BLaER1 treated with 17β-estradiol and CSF1 and Interleukin-3, amounts not matched to agents 10 nM and 100 nM (cell line): ENCODE data around the gene CD300LF.

Experiments used
- H3K27ac ChIP-seq, 11 experiments: shearing (Covaris generic); formaldehyde crosslinking; 2 replicates each; pipeline ENCODE4 v1.8.1; 2022
- H3K27me3 ChIP-seq, 11 experiments: shearing (Covaris generic); formaldehyde crosslinking; 2 replicates each; pipeline ENCODE4 v1.8.1; 2022
- H3K36me3 ChIP-seq, 11 experiments: shearing (Covaris generic); formaldehyde crosslinking; 2 replicates each; pipeline ENCODE4 v1.8.1; 2022
- H3K4me1 ChIP-seq, 10 experiments: shearing (Covaris generic); formaldehyde crosslinking; 2 replicates each; pipeline ENCODE4 v1.8.1; 2022
- H3K4me2 ChIP-seq, 11 experiments: shearing (Covaris generic); formaldehyde crosslinking; 2 replicates each; pipeline ENCODE4 v1.8.1; 2022
- H3K4me3 ChIP-seq, 10 experiments: shearing (Covaris generic); formaldehyde crosslinking; 2 replicates each; pipeline ENCODE4 v1.8.1; 2022
- H3K9ac ChIP-seq, 11 experiments: shearing (Covaris generic); formaldehyde crosslinking; 2 replicates each; pipeline ENCODE4 v1.8.1; 2022
- H3K9me3 ChIP-seq, 11 experiments: shearing (Covaris generic); formaldehyde crosslinking; replicated peaks in 1 of 11; 2 replicates each; pipeline ENCODE4 v1.8.1; 2022
- H4K20me1 ChIP-seq, 11 experiments: shearing (Covaris generic); formaldehyde crosslinking; 2 replicates each; pipeline ENCODE4 v1.8.1; 2022
- Cebpa-rat ChIP-seq, 11 experiments: shearing (Covaris generic); IDR thresholded peaks; 2 replicates each; pipeline ENCODE4 v1.8.1; 2022

CD300LF gene

GRCh38 chr17:74677558-74678466 is 34.9 kb downstream of the CD300LF start:
- H4K20me1 ChIP-seq: no peaks in the 10 kb centered on the region
- peaks cover 14 to 69% (median 34%) of the 10 kb centered on the region in 10 experiments for H3K4me1 ChIP-seq
- peak overlapping the region in 7 of 11 experiments; percentile 14 to 60 (median 27); a peak in 11 of 22 replicates for H3K27ac ChIP-seq
- no peaks in the 10 kb centered on the region for H3K36me3 ChIP-seq
- no peak for TF ChIP-seq Cebpa-rat (IDR thresholded peaks at IDR 0.05)
- H3K4me2 ChIP-seq: peak overlapping the region; percentile 59 to 91 (median 70)
- H3K4me3 ChIP-seq: 0 out of 20 replicates have a peak overlapping the region, but pooled peaks of 1 of the 10 experiments have one; percentile 3
- no peaks in the 10 kb centered on the region for H3K27me3 ChIP-seq
- H3K9me3 ChIP-seq: no peaks in the 10 kb centered on the region
- peak overlapping the region in 5 of 11 experiments; percentile 0 to 54 (median 19); a peak in 8 of 22 replicates for H3K9ac ChIP-seq

GRCh38 chr17:74671031-74671771 is 41.5 kb downstream of the CD300LF start:
- Histone ChIP-seq H3K4me3 (no peak overlapping the region), H3K9ac (no peak overlapping the region), H3K9me3 (peaks cover 0 to 14% (median 0%) of the 10 kb centered on the region in 11 experiments; a peak in 3 of 22 replicates), H3K4me2 (no peak overlapping the region), H3K27me3 (peaks cover 0 to 26% (median 17%) of the 10 kb centered on the region in 11 experiments; a peak in 12 of 22 replicates), H3K4me1 (peaks cover 0 to 3% (median 0%) of the 10 kb centered on the region in 10 experiments; a peak in 3 of 20 replicates), H3K36me3 (no peaks in the 10 kb centered on the region), H4K20me1 (no peaks in the 10 kb centered on the region; a peak in 1 of 22 replicates), H3K27ac (no peak overlapping the region)
- no peak for TF ChIP-seq Cebpa-rat (IDR thresholded peaks at IDR 0.05)

DNA sequence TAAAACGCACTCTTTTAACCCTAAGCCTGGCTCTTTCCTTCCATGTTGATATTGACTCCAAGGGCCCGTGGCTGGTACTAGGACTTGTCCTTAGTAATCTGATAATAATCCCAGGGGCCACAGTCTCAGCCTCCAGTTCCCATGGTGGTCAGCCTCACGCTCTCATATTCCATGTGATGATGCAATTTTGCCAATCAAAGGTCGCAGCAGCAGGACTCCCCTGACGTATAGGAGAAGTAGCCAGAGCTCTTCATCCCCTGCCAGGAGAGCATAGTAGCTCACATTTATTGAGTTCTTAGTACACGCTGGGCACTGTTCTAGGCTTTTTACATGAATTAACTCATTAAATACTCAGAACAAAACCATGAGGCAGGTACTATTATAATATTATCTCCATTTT is 42.4 kb downstream of the CD300LF start:
- Histone ChIP-seq H3K27me3 (peaks cover 0 to 26% (median 17%) of the 10 kb centered on the region in 11 experiments; a peak in 12 of 22 replicates), H3K4me3 (no peak overlapping the region), H3K27ac (no peak overlapping the region), H4K20me1 (no peaks in the 10 kb centered on the region; a peak in 1 of 22 replicates), H3K4me1 (no peaks in the 10 kb centered on the region), H3K9ac (no peak overlapping the region), H3K4me2 (no peak overlapping the region), H3K36me3 (no peaks in the 10 kb centered on the region), H3K9me3 (peaks cover 0 to 15% (median 0%) of the 10 kb centered on the region in 11 experiments; a peak in 3 of 22 replicates)
- TF ChIP-seq Cebpa-rat (IDR thresholded peaks at IDR 0.05): no peak

DNA sequence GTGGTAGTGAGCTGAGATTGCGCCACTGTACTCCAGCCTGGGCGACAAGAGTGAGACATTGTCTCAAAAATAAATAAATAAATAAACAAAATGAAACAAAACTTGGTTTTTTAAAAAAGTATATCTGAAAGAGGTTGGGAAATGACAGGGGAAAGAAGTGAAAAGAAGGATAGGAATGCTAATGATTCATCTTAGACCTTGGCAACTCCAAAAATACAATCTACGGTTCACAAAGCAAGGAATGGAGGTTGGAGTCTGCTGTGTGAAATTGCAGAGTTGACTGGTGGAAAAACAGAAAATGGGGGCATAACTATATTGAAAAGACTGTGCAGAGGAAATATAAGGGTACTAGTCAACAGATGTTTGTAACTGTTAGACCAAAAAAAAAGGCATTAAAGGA is 49.2 kb downstream of the CD300LF start:
- no peak overlapping the region for H3K9ac ChIP-seq
- H3K9me3 ChIP-seq: peaks cover 0 to 12% (median 0%) of the 10 kb centered on the region in 11 experiments; a peak in 3 of 22 replicates
- H3K36me3 ChIP-seq: no peaks in the 10 kb centered on the region
- H3K27ac ChIP-seq: no peak overlapping the region
- no peak overlapping the region for H3K4me3 ChIP-seq
- no peaks in the 10 kb centered on the region for H4K20me1 ChIP-seq
- peak overlapping the region in 9 of 11 experiments; percentile 2 to 55 (median 26); a peak in 8 of 22 replicates for H3K4me2 ChIP-seq
- H3K4me1 ChIP-seq: peaks cover 5 to 31% (median 19%) of the 10 kb centered on the region in 10 experiments; a peak in 19 of 20 replicates
- H3K27me3 ChIP-seq: peaks cover 0 to 4% (median 0%) of the 10 kb centered on the region in 11 experiments; a peak in 2 of 22 replicates
- TF ChIP-seq Cebpa-rat (IDR thresholded peaks at IDR 0.05): no peak

DNA sequence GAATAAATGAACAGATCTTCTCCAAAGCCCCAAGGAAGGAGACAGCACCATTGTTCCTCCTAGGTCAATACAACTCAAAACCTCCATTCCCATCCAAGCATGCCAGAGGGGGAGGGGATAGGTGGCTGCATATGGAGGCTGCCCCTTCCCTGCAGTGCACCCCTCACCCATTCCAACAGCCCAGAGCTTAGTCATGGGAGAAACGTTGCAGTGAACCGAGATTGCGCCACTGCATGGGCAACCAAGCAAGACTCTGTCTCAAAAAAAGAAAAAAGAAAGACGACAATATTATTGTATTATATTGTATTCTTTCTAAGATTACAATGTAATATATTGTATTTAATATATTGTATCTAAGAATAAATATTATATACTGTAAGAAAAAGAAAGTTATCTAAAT is 52.8 kb downstream of the CD300LF start:
- peak overlapping the region in 1 of 11 experiments; percentile 12; a peak in 1 of 22 replicates for H3K9ac ChIP-seq
- peaks cover 8 to 45% (median 33%) of the 10 kb centered on the region in 10 experiments for H3K4me1 ChIP-seq
- peak overlapping the region in 2 of 10 experiments; percentile 11 to 25; a peak in 1 of 20 replicates for H3K4me3 ChIP-seq
- H3K9me3 ChIP-seq: no peaks in the 10 kb centered on the region
- H4K20me1 ChIP-seq: no peaks in the 10 kb centered on the region; a peak in 1 of 22 replicates
- TF ChIP-seq Cebpa-rat (IDR thresholded peaks at IDR 0.05): peak in 7 of 11 experiments; percentile 30 to 69 (median 50); a peak in 8 of 22 replicates
- H3K27ac ChIP-seq: peak overlapping the region in 8 of 11 experiments; percentile 17 to 62 (median 57); a peak in 14 of 22 replicates
- peak overlapping the region; percentile 43 to 91 (median 77) for H3K4me2 ChIP-seq
- no peaks in the 10 kb centered on the region for H3K36me3 ChIP-seq
- H3K27me3 ChIP-seq: no peaks in the 10 kb centered on the region

- Histone ChIP-seq H3K9me3 (no peaks in the 10 kb centered on the region), H3K9ac (0 out of 22 replicates have a peak overlapping the region, but pooled peaks of 1 of the 11 experiments have one; percentile 39), H3K4me3 (no peak overlapping the region), H3K4me2 (peak overlapping the region in 10 of 11 experiments; percentile 25 to 91 (median 79); a peak in 18 of 22 replicates), H3K4me1 (peaks cover 8 to 39% (median 31%) of the 10 kb centered on the region in 10 experiments), H3K27ac (peak overlapping the region in 5 of 11 experiments; percentile 20 to 62 (median 53); a peak in 6 of 22 replicates), H4K20me1 (no peaks in the 10 kb centered on the region; a peak in 1 of 22 replicates), H3K27me3 (no peaks in the 10 kb centered on the region), H3K36me3 (no peaks in the 10 kb centered on the region)
- no peak for TF ChIP-seq Cebpa-rat (IDR thresholded peaks at IDR 0.05)
These were observed 54.1 kb downstream of the CD300LF start for GRCh38 chr17:74658620-74659019.

DNA sequence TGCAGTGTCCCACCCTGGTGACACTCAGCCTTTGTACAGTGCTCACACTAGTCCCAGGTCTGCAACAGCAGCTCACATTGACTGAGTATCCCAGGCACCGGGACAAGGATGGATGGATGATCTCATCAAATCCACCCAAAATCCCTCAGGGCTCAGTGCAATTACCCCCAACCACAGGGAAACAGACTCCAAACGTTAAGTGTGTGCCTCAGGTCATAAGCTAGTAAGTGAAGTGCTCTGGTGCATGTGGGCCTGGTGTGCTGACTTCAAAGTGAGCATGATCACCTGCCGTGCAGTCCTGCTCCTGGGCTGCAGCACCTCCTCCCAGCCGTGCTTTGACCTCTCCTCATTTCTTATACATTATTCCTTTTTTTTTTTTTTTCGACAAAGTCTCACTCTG is 58.0 kb downstream of the CD300LF start:
- Histone ChIP-seq H3K4me3 (no peak overlapping the region), H3K4me2 (no peak overlapping the region), H3K36me3 (no peaks in the 10 kb centered on the region), H3K27ac (no peak overlapping the region), H3K4me1 (peaks cover 5 to 34% (median 26%) of the 10 kb centered on the region in 10 experiments), H3K27me3 (peaks cover 0 to 19% (median 2%) of the 10 kb centered on the region in 11 experiments; a peak in 8 of 22 replicates), H4K20me1 (no peaks in the 10 kb centered on the region; a peak in 1 of 22 replicates), H3K9ac (no peak overlapping the region), H3K9me3 (no peaks in the 10 kb centered on the region)
- TF ChIP-seq Cebpa-rat (IDR thresholded peaks at IDR 0.05): no peak

DNA sequence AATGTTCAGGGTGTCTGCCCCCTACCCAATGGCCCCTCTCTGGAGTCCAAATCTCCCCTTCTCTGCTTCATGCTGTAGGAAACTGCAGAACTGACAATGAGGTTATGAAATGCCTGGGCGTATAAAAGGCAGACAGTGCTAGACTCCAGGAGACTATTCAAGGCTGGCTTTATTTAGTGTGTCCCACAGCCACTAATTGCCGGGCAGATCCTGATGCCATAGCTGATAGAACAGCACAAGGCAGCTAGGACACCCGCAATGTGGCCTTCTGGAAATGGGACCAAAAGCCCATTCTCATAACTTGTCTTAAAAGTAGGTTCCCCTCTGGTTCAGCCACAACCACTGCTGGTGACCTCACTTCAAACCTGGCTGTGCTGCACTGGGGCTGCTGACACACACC is 60.7 kb downstream of the CD300LF start:
- Histone ChIP-seq H3K9ac (no peak overlapping the region), H3K27ac (no peak overlapping the region), H3K27me3 (peaks cover 0 to 21% (median 2%) of the 10 kb centered on the region in 11 experiments; a peak in 8 of 22 replicates), H4K20me1 (no peaks in the 10 kb centered on the region; a peak in 1 of 22 replicates), H3K36me3 (no peaks in the 10 kb centered on the region), H3K4me1 (peaks cover 0 to 31% (median 11%) of the 10 kb centered on the region in 10 experiments; a peak in 14 of 20 replicates), H3K9me3 (no peaks in the 10 kb centered on the region), H3K4me3 (no peak overlapping the region), H3K4me2 (no peak overlapping the region)
- no peak for TF ChIP-seq Cebpa-rat (IDR thresholded peaks at IDR 0.05)
